Thoracic aorta (tissue), 2 donors: ENCODE results near the gene LCN9. TPM values are rescaled to one million over a fixed set of nuclear protein-coding genes. Genes with fewer than 3 reads are reported as not detected.

Source experiments
- ATAC-seq: fragments of 150-250 bp; one replicate; pipeline ENCODE4 v1.8.0; 2017; ENCODE audit warnings: low read depth; ENCODE audit not compliant: insufficient number of reproducible peaks, low FRiP score
- DNase-seq: peaks from one replicate; pipeline ENCODE4 v3.0.0-alpha.2; 2020; ENCODE audit warnings: low spot score
- H3K27ac ChIP-seq, 2 donors: fragments of 200-600 bp; sonication (generic); 1 replicate in 1 of 2; 2 replicates in 1 of 2; pipeline ENCODE4 v1.5.1; 2016; ENCODE audit warnings: mild to moderate bottlenecking in 2 of 2, moderate library complexity in 2 of 2
- H3K27me3 ChIP-seq: fragments of 200-600 bp; sonication (generic); replicated peaks from 2 replicates; pipeline ENCODE4 v1.6.0; 2016; ENCODE audit warnings: mild to moderate bottlenecking; ENCODE audit not compliant: insufficient read depth
- H3K36me3 ChIP-seq: fragments of 200-600 bp; sonication (generic); one replicate; pipeline ENCODE4 v1.5.1; 2016
- H3K4me1 ChIP-seq, 2 donors: fragments of 200-600 bp; sonication (generic); 1 replicate in 1 of 2; 2 replicates in 1 of 2; pipeline versions ENCODE4 v1.5.1 to v1.6.0; 2016; ENCODE audit warnings: low read depth in 2 of 2, mild to moderate bottlenecking in 1 of 2; ENCODE audit not compliant: control insufficient read depth in 1 of 2
- H3K4me3 ChIP-seq: fragments of 200-600 bp; sonication (generic); 2 replicates; pipeline ENCODE4 v1.5.1; 2016; ENCODE audit warnings: mild to moderate bottlenecking
- H3K9me3 ChIP-seq: fragments of 200-600 bp; sonication (generic); 2 replicates; pipeline ENCODE4 v1.5.1; 2016
- total RNA-seq, 2 donors: library from RNA; depleted of rRNA; stranded (reverse); fragments of >200 nt; gene quantifications; one replicate each; pipeline versions ENCODE4 v1.1.0 to v1.2.3, GENCODE V29; 2016
- TF ChIP-seq, protein P1 (sequence below): fragments of 200-600 bp; sonication (generic); IDR thresholded peaks from one replicate; pipeline ENCODE4 v1.5.1; 2019; ENCODE audit warnings: antibody characterized with exemption

LCN9 gene
- total RNA-seq, 2 donors from 2014 or later = not detected

DNA sequence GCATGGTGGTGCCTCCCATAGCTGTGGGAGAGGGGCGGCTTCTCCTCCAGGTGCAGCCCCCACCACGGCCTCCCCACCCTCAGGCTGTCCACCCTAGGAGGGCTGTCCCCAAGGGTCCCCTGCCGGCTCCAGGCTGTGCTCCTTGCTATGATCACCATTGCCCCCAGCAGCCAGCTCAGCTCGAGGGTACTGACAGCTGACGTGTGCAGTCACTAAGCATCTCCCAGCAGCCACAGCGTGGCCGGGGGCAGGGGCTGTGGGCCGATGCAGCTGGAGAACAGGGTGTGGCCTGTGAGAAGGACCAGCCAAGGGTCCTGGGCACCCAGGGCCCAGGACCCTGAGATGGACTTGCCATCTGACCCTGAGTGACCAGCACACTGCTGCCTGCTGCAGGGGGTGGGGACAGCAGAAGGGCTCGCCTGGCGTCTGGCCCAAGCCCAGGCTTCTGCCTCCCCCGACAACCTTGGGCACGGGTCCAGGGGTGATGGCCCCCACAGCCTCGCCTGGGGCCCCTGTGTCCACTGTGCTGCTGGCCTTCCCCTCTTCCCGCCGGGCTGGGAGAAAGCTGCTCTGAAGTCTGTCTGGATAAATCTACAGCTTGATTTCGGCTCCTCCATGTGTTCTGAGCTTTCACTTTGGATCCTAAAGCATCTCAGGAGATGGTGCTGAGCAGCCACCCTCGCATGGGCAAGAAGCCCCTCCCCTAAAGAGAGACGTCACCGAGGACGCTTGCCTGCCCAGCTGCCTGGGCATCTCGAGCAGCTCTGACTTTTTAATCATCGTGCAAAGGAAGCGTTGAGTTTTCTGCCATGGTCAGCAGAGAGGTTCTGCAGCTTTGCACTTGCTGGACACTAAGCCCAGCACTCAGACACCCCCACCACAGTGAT is 44.4 kb downstream of the LCN9 start:
- TF ChIP-seq, protein P1, sequence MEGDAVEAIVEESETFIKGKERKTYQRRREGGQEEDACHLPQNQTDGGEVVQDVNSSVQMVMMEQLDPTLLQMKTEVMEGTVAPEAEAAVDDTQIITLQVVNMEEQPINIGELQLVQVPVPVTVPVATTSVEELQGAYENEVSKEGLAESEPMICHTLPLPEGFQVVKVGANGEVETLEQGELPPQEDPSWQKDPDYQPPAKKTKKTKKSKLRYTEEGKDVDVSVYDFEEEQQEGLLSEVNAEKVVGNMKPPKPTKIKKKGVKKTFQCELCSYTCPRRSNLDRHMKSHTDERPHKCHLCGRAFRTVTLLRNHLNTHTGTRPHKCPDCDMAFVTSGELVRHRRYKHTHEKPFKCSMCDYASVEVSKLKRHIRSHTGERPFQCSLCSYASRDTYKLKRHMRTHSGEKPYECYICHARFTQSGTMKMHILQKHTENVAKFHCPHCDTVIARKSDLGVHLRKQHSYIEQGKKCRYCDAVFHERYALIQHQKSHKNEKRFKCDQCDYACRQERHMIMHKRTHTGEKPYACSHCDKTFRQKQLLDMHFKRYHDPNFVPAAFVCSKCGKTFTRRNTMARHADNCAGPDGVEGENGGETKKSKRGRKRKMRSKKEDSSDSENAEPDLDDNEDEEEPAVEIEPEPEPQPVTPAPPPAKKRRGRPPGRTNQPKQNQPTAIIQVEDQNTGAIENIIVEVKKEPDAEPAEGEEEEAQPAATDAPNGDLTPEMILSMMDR = no peak
- no peaks in the 10 kb centered on the region for H3K9me3 ChIP-seq
- no peak for ATAC-seq
- no peaks in the 10 kb centered on the region for H3K27me3 ChIP-seq
- H3K4me1 ChIP-seq = peaks cover 0 to under 1% of the 10 kb centered on the region in 2 donors
- no peak overlapping the region for H3K4me3 ChIP-seq
- no peaks in the 10 kb centered on the region for H3K36me3 ChIP-seq
- no peak for DNase-seq
- no peak overlapping the region for H3K27ac ChIP-seq

- ATAC-seq (no peak), DNase-seq (no peak)
- no peaks in the 10 kb centered on the region for H3K27me3 ChIP-seq
- TF ChIP-seq, protein P1 = no peak
- H3K4me1 ChIP-seq = no peaks in the 10 kb centered on the region
- no peak overlapping the region for H3K4me3 ChIP-seq
- H3K9me3 ChIP-seq = no peaks in the 10 kb centered on the region
- no peak overlapping the region for H3K27ac ChIP-seq
- H3K36me3 ChIP-seq = no peaks in the 10 kb centered on the region
These were observed 45.1 kb downstream of the LCN9 start for GRCh38 chr9:135708164-135708563.

- Histone ChIP-seq H3K4me3 (no peak overlapping the region), H3K9me3 (no peaks in the 10 kb centered on the region), H3K27me3 (no peaks in the 10 kb centered on the region), H3K27ac (no peak overlapping the region), H3K36me3 (no peaks in the 10 kb centered on the region), H3K4me1 (no peaks in the 10 kb centered on the region)
- no peak for ATAC-seq
- TF ChIP-seq, protein P1 = no peak
- no peak for DNase-seq
These were observed 48.3 kb downstream of the LCN9 start for GRCh38 chr9:135711391-135711790.

DNA sequence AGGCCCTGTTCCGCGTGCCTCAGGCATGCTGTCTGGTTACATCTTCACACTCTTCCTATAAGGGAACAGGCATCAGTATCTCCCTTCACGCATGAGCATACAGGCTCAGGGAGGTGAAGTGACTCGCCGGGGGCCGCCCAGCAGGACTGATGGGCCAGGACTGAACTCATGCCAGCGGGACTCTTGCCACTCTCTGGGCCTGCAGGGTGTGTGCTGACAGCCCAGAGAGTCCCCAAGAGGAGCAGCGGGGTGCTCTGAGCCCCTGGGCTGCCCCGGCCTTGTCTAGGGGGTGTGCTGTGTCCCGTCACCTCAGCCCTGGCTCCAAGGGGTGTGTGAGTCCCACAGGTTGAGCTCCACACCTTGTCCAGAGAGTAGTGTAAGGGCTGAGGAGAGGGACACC is 48.8 kb downstream of the LCN9 start:
- TF ChIP-seq, protein P1 = no peak
- no peak for ATAC-seq
- H3K4me1 ChIP-seq = no peaks in the 10 kb centered on the region

DNA sequence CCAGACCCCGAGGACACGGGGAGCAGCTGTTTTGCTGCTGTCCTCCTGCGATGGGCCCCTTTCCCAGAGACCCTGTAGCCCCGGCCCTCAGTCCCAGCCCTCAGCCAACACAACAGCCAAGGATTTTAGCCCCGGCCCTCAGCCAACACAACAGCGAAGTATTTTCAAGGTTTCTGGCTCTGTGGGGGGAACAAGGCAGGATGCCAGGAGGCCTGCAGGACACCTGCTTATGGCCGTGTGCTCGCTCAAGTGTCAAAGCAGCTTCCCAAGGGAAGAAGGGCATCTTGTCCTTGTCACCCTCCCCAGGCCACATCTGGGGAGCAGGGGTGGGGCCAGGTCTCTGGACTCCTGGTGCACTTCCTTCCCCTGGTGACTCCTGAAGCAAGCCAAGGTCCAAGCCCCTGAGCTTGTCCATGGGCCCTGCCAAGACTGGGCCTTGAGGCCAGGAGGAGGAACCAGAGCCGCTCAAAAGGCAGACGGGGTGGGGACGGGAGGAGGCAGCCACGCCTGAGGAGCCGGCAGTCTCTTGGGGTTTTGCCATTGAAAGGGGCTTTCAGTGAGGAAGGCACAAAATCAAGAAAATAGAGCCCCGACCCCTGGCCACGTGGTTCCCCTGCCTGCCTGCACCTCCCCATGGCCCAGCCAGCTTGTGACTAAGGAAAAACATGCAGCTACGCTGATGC is 49.6 kb downstream of the LCN9 start:
- Histone ChIP-seq H3K27ac (no peak overlapping the region), H3K27me3 (no peaks in the 10 kb centered on the region)
- no peak for ATAC-seq

More for the DNA sequence above, 48.8 kb downstream of the LCN9 start:
- Histone ChIP-seq H3K27ac (no peak overlapping the region), H3K4me3 (no peak overlapping the region), H3K36me3 (no peaks in the 10 kb centered on the region), H3K9me3 (no peaks in the 10 kb centered on the region), H3K27me3 (no peaks in the 10 kb centered on the region)
- DNase-seq = no peak

More for the DNA sequence above, 49.6 kb downstream of the LCN9 start:
- Histone ChIP-seq H3K9me3 (no peaks in the 10 kb centered on the region), H3K36me3 (no peaks in the 10 kb centered on the region), H3K4me1 (no peaks in the 10 kb centered on the region), H3K4me3 (no peak overlapping the region)
- DNase-seq = no peak
- TF ChIP-seq, protein P1 = no peak
